ENCODE measurements around the gene THBS3.
A peak's percentile ranks its signal among the peaks of the same experiment; 100 is the strongest.
"Not testable (repeated sequence)": the region's sequence is repeated elsewhere in the genome, so short reads cannot be mapped to it uniquely, and the experiment has no call there.

The THBS3 gene

DNA sequence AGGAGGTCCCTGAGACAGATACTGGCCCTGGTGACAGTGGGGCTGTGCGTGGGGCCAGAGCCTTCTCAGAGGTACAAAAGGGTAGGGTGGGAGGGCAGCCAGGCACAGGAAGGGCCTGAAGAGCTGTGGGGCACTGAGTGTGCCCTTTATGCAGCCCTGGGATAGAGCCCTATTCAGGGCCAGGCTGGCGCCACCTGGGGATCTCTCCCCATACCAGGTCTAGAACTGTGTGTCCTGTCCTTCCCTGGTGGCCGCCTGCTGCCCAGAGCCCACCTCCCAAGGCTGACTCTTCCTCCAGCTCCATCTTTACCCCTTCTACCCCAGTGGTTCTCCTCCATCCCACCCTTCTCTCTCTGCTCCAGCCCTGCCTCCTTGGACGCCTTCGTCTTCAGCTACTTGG is 25.8 kb upstream of the THBS3 start:
- not testable (repeated sequence) for DNase-seq

DNA sequence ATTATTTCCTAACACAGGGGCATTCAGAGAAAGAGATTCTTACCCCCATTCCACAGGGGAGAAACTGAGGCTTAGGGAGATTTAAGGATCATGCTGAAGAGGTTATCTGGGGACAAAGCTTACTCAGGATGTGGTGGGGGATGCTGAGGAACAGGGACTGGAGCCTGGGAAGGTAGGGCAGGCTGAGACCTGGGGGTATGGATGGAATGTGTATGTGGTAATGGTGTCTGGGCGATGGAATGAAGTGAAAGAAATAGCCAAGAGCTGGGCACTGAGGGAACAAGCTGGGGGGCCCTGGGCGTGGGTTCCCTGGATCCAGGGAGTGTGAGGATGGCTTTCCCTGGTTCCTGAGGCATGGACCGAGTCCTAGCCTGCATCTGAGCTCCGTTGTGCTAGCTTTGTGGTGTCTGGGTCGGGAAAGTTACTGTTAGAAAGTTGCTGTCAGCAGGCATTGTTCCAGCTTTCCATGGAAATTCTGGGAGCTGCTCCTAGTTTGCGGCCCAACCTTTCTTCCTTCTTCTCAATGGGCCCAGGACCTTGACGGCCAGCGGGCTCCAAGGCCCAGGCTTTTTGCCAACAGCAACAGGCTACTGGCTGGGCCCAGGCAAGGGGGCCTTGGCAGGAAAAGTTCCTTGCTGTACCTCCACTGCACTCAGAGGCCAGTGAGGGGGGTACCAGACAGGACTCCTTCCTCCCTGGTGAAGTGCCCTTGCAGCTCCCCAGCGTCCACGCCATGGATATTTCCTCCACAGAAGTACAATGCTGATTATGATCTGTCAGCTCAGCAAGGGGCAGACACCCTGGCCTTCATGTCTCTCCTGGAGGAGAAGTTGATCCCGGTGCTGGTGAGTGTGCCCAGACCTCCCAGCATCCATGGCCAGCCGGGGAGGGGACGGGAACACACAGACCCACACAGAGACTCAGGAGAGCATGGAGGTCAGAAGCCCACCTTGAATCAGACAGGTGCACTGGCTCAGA is 24.6 kb upstream of the THBS3 start:
- DNase-seq = not testable (repeated sequence)

DNA sequence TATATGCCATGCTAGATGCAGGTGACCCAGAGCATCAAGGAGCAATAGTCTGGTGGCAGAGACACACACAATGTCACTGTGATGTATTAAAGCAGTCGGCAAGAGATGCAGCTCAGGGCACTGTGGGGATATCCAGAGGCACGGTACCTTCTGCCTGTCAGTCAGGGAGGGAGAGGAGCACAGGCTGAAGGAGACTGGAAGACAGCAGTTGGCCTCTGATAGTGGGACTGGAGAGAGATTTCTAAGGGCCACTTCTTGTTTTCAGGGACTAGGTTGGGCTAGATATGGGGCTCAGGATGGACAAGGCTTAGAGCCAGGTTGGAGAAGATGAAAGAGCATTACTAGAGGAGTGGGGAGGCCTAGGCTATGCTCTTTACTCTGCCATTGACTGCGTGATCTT is 23.6 kb upstream of the THBS3 start:
- DNase-seq = not testable (repeated sequence)

GRCh38 chr1:155228096-155228427 is 20.4 kb upstream of the THBS3 start:
- DNase-seq = no peak

GRCh38 chr1:155227261-155228095 is 19.8 kb upstream of the THBS3 start:
- DNase-seq = peak; percentile 99

DNA sequence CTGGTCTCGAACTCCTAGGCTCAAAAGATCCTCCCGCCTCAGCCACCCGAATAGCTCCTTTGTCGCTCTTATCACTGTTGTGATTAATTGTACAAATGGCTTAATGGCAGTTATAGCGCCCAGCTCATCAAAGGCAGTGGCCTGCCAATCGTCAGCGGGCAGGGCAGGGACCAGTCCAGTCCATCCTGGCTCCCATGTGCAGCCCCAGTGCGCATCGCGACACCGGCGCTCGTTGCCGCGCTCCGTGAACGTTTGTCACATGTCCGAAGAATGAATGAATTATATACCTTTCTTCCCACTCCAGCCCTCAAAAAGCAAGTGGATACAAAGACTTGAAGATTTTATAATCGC is 19.2 kb upstream of the THBS3 start:
- DNase-seq = peak; percentile 58

- peak; percentile 81 for DNase-seq
Measured at GRCh38 chr1:155226188-155226909, 18.7 kb upstream of the THBS3 start.

DNA sequence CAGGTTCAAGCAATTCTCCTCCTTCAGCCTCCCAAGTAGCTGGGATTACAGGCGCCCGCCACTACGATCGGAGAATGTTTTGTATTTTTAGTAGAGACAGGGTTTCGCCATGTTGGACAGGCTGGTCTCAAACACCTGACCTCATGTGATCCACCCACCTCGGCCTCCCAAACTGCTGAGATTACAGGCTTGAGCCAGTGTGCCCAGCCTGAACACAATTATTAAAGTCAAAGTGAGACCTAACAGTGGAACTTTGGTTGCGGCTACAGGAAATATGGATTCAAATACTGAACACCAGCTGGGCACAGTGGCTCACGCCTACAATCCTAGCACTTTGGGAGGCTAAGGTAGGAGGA is 17.7 kb upstream of the THBS3 start:
- not testable (repeated sequence) for DNase-seq

GRCh38 chr1:155223047-155223446 is 15.3 kb upstream of the THBS3 start:
- no peak for DNase-seq

- DNase-seq = not testable (repeated sequence)
Measured at GRCh38 chr1:155220211-155220965, 12.7 kb upstream of the THBS3 start.

DNA sequence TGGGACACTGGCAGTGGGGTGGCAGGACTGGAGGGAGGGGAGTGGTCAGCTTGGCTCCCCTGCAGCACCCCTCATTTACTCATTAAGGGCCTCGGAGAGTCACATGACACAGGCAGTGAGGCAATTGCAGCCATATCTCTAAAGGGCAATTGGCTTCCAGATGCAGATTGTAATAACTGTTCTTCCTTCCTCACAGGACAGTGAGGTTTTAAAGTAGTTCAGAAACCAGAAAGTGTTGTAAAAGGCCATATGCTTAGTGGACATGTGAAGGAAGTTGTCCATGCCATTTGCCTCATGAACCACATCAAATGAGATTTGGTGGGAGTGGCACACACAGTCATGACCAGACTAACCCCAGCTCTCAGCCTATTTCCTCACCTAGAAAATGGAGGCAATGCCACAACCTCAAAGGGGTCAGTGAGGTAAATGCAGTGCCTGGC is 11.9 kb upstream of the THBS3 start:
- no peak for DNase-seq

DNA sequence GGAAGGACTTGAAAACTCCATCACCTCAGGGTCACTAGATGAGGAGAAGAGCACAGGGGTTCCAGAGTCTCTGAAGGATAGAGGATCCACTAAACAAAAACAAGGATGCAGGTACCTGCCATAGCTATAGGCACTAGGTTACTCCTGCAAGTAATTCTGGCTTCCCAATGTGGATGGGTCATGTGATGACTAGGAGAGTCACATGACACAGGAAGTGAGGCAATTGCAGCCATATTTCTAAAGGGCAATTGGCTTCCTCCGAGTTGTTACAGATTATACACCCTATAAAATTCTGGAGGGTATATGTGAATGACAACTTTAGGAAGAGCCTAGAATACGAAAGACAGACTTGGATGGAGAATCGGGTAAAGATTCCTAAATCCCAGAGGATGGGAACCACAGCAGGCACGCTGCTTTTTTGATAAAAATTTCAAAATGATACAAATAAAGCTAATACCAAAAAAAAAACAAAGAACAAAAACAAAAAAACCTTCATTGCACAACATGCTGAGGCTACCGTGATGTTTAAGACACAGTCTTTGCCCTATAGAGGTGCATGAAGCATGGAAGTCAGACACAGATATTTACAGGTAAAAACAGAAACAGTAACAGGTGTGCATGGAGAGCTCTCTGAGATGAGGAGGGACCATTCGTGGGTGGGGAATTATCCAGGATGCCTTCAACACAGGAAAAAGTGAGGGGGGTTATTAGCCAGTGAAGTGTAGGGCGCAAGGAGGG is 11.3 kb upstream of the THBS3 start:
- no peak for DNase-seq

DNA sequence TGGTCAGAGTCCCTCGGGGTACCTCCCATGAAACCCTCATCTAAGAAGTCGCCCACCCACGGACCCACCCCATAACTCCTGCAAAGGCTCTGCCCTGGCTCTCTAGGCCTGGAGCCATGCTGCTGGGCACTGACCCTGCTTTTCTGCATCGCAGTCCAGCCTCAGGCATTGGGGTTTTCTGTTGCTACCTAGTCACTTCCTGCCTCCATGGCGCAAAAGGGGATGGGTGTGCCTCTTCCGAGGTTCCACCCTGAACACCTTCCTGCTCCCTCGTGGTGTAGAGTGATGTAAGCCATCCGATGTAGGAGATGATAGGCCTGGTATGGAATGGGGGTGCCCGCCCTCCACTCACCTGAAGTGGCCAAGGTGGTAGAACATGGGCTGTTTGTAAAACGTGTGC is 7.0 kb upstream of the THBS3 start:
- DNase-seq = not testable (repeated sequence)

DNA sequence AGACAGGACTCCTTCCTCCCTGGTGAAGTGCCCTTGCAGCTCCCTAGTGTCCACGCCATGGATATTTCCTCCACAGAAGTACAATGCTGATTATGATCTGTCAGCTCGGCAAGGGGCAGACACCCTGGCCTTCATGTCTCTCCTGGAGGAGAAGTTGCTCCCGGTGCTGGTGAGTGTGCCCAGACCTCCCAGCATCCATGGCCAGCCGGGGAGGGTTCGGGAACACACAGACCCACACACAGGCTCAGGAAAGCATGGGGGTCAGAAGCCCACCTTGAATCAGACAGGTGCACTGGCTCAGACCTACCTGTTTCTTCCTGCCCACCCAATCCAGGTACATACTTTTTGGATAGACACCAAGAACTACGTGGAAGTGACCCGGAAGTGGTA is 4.3 kb upstream of the THBS3 start:
- not testable (repeated sequence) for DNase-seq

DNA sequence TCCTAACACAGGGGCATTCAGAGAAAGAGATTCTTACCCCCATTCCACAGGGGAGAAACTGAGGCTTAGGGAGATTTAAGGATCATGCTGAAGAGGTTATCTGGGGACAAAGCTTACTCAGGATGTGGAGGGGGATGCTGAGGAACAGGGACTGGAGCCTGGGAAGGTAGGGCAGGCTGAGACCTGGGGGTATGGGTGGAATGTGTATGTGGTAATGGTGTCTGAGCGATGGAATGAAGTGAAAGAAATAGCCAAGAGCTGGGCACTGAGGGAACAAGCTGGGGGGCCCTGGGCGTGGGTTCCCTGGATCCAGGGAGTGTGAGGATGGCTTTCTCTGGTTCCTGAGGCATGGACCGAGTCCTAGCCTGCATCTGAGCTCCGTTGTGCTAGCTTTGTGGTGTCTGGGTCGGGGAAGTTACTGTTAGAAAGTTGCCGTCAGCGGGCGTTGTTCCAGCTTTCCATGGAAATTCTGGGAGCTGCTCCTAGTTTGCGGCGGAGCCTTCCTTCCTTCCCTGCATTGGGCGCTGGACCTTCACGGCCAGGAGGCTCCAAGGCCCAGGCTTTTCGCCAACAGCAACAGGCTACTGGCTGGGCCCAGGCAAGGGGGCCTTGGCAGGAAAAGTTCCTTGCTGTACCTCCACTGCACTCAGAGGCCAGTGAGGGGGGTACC is 3.8 kb upstream of the THBS3 start:
- not testable (repeated sequence) for DNase-seq

DNA sequence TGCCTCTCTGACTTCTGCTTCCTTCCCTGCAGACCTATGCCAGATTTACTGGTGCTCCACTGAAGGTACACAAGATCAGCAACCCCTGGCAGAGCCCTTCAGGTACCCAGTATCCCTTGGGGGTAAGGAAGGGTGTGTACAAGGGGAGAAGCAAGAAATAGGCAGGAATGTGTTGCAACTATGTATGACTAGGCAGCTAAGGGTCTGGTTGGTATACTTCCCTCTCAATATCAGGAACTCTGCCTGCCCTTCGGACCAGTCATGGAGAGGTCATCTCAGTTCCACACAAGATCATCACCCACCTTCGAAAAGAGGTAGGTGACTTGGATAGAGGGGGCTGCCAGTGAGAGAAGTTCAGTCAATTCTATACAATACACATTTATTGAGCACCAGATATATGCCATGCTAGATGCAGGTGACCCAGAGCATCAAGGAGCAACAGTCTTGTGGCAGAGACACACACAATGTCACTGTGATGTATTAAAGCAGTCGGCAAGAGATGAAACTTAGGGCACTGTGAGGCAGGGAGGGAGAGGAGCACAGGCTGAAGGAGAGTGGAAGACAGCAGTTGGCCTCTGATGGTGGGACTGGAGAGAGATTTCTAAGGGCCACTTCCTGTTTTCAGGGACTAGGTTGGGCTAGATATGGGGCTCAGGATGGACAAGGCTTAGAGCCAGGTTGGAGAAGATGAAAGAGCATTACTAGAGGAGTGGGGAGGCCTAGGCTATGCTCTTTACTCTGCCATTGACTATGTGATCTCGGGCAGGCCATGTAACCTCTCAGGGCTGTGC is 2.8 kb upstream of the THBS3 start:
- DNase-seq = no peak

- DNase-seq = no peak
Measured at GRCh38 chr1:155209312-155209721, 1.6 kb upstream of the THBS3 start.

DNA sequence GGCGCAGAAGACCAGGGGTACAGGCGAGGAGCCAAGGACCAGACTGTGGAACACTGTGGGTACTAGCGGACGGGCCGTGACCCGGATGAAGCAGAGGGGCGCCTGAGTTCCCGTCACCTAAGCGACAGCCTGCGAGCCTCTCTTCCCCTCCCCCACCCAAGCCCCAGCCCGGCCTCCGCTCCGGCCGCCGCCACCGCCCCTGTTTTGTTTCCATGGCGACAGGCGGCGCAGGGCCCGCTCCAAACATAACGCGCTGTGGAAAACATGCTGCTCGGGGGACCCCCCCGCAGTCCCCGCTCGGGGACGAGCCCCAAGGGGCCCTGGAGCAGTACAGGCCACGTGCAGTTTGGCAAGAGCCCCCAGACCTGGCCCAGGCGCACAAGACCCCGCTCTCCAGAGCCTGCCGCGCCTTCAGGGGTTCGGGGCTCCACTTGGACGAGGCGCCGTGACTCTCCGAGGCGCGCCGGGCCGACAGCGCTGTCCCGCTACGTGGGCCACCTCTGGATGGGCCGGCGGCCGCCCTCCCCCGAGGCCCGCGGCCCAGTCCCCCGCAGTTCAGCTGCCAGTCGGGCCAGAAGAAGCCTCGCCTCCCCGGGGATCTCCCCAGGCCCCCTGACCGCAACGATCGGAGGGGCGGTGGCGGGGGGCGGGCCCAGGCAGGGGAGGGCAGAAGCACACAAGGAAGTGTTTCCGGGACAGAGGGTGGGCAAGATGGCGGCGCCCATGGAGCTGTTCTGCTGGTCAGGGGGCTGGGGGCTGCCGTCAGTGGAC is 1.0 kb upstream of the THBS3 start, which contains the start of gene MTX1:
TSS of gene MTX1 (plus strand) at position 155 of the 771 bp plus-strand sequence. CDS start at position 265, 110 bp downstream.
- peak; percentile 87 for DNase-seq

All from stimulated activated naive CD4-positive, alpha-beta T cell treated with Interleukin-2 at 50 U/mL for 16 hours (primary cell).